OCI-LY7 (cell line): ENCODE results near the gene RAB1B.

Source experiments
- CTCF ChIP-seq: fragments of 200-600 bp; sonication (generic); conservative IDR thresholded peaks from 2 replicates; pipeline ENCODE4 v1.5.1; 2014; ENCODE audit warnings: mild to moderate bottlenecking, antibody characterized with exemption, low read length, moderate library complexity, mixed read lengths
- EZH2phosphoT487 ChIP-seq: fragments of 200-600 bp; sonication (generic); IDR thresholded peaks from 2 replicates; pipeline ENCODE4 v1.6.1; 2018; ENCODE audit warnings: low read depth, borderline replicate concordance, mild to moderate bottlenecking, mixed run types, antibody characterized with exemption, low read length, moderate library complexity, mixed read lengths

GRCh38 chr11:66232769-66233168, 35.7 kb upstream of the RAB1B start:
- TF ChIP-seq CTCF (no peak), EZH2phosphoT487 (no peak)
